ENCODE results near the gene FAM227A.

GRCh38 chr22:38655519-38656255 lies 505 bp downstream of the FAM227A start:
- TF ChIP-seq POLR2A (IDR thresholded peaks at IDR 0.05; ENCODE audit: extremely low read depth, insufficient read length) (no peak), CTCF (IDR thresholded peaks at IDR 0.05; ENCODE audit: low read depth, low read length) (no peak), MYC (IDR thresholded peaks at IDR 0.05; ENCODE audit: low read depth, low read length) (no peak), MAX (IDR thresholded peaks at IDR 0.05; ENCODE audit: low read depth, low read length) (no peak)
